Stimulated activated CD4-positive, alpha-beta T cell treated with anti-CD3 and anti-CD28 coated beads, TNF-alpha, amount 100 ng/mL, for 4 hours (primary cell): ENCODE data around the gene CREBBP.

Experiments used
- DNase-seq, 3 experiments: peaks; one replicate each; pipeline ENCODE4 v3.0.0-alpha.2; 2020; ENCODE audit warnings: low read depth in 3 of 3

Gene CREBBP

DNA sequence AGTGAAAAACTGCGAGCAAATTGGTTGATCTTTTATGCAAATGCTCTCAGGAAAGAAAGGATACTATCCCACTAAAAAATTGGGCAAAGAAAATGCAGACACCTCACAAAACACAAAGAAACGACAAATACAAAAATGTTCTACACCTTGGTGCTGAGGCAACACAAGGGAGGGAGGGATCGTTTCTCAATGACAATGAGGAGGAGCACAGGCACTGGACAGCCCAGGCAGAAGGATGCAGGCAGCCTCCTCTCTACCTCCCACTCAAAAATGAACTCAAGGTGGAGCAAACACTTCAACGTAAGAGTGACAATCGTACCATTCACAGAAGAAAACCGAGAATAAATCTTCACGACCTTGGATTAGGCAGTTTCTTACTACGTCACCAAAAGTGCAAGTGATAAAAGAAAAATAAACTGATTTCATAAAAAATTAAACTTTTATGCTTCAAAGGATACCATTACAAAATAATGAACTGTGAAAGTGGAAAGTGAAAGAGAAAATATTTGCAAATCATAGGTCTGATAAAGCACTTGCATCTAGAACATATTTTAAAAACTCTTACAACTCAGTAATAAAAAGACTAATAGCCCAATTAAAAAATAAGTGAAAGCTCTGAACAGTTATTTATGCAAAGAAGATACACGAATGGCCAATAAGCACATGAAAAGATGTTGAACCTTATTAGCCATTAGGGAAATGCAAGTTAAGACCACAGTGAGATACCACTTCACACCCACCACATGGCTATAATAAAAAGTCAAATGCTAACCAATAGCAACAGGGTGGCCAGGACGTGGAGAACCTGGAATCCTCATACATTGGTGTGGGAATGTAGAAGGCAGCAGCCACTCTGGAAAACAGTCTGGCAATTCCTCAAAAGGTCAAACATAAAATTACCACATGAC is 82.4 kb downstream of the CREBBP start:
- no peak for DNase-seq

DNA sequence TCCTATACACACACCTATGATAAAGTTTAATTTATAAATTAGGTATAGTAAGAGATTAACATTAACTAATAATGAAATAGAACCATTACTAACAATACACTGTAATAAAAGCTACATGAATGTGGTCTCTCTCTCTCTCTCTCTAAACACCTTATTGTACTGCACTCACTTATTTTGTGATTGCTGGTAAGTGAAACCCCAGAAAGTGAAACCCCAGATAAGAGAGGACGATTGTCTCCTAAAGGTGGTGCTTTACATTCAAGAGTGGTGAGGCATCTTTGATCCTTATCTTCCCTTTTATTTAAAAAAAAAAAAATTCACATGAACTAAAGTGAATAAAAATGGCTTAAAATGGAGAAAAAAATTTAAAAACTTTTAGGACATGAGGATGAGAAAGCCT is 83.0 kb downstream of the CREBBP start:
- no peak for DNase-seq

DNA sequence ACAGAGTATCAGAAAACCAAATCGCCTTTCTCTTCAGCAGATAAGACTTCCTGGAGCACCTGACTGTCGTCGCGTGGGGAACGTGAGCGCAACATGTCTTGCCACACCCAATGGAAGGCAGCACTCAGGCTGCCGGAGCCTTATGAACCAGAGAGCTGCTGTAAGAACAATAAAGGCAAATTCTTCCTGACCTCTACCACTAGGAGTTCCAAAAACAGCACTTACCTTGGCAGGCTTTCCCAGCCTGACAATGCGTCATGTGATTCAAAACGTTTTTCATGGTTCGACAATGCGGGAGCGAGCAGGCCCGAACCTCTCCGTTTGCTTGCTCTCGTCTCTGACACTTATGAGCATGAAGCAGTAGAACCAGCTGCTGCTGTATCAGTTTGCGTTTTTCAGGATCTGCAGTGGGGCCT is 87.3 kb downstream of the CREBBP start:
- no peak for DNase-seq

- no peak for DNase-seq
Observed at GRCh38 chr16:3792472-3793012, 88.0 kb downstream of the CREBBP start.

DNA sequence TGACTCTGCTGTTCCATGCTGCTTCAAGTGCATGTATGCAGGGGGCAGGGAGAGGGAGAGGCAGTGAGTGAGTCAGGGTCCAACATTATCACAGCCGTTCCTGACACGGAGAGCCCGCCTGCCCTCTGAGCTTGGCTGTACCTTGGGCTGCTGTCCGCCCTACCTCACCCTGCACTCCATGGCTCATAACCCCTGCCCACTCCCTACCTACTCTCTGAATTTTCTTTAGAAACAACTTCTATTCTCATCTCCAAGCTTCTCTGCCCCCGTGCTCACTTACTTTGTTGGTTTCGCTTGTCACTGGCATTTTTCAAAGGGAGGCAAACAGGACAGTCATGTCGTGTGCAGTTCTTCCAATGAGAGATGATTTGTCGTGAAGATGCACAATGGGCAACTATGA is 88.8 kb downstream of the CREBBP start:
- no peak for DNase-seq

GRCh38 chr16:3789375-3790099 is 91.0 kb downstream of the CREBBP start:
- no peak for DNase-seq

- no peak for DNase-seq
Observed at GRCh38 chr16:3788711-3789374, 91.7 kb downstream of the CREBBP start.

- no peak for DNase-seq
Observed at GRCh38 chr16:3787924-3788661, 92.4 kb downstream of the CREBBP start.

- DNase-seq = no peak
Observed at GRCh38 chr16:3785413-3785812, 95.1 kb downstream of the CREBBP start.

GRCh38 chr16:3783516-3783915 is 97.0 kb downstream of the CREBBP start:
- no peak for DNase-seq

DNA sequence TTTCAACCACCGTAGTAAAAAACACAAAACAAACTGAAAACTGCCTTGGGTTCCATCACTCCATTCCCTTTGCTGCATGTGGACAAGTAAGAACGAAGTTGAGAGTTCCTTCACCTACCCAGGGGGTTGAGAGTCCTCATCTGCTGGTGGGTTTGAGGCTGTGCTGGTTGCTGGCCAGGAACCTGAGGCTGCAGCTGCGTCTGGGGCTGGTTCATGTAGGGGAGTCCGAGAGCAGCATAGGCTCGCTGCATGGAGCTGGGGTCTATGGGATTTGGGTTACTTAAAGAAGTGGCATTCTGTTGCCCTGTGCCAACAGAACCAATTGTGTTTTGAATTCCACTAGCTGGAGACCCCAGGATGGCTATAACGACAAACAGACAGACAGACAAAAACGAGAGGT is 97.9 kb downstream of the CREBBP start:
- DNase-seq = no peak

DNA sequence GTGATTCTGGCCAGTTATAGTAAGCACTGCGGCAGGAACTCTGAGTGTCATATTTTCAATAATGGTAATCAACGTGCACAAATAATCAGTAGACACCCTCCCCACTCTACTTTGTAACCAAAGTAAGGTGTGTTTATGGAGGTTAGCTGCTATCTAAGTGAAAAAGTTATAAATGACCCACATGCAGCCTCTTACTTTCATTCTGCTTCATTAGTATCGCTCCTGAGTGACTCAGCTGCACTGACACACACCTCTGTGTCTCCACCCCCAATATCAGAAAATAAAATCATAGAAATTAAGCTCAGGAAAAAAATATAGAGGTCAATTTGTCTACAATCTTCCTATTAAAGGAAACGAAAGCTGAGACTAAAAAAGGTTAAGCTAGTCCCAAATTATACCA is 99.1 kb downstream of the CREBBP start:
- no peak for DNase-seq

- DNase-seq = no peak
Observed at GRCh38 chr16:3780570-3780969, 99.9 kb downstream of the CREBBP start.

DNA sequence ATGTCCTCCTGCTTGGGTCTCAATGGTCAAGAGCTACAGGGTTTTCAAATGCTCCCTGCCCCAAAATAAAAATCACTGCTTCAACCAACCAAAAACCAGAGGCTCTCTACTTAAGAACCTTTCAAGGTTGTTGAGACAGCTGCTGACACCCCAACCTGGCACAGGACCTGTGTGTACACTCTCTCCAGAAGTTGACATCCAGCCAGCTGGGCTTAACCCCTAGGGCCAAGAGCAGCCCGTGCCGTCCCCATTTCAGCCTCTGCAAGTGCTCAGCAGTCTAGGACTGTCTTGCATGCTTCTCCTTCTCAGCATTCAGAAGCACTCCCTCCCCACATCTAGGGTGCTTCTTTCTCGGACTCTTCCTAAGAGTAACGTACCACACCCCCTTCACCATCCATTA is 104.2 kb downstream of the CREBBP start:
- DNase-seq = no peak

GRCh38 chr16:3774819-3775218 is 105.7 kb downstream of the CREBBP start:
- no peak for DNase-seq

DNA sequence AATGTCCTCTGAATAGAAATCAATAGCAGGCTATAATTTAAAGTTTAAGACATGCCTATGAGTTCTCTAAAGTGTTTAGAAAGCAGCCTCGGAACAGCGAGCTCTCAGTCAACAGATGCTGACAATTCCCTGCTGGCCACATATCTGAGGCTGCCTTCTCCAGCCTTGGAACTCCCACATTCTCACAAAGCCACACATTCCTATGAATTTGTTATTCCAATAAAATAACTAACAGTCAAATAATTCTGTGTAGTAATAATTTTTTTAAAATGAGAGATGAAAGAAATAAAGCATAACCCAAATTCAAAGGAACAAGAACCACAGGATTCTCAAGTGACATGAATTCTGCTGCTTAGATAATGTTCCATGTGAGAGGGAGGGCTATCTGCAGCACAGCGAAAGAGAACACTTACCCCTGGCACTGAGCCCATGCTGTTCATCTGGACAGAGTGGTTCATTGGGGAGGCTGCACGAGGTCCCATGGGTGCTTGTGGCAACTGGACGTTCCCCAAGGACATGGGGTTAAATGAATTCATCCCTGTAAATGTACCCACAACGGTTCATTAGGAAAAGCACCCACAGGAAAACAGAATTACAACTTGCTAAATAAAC is 106.3 kb downstream of the CREBBP start:
- DNase-seq = no peak

DNA sequence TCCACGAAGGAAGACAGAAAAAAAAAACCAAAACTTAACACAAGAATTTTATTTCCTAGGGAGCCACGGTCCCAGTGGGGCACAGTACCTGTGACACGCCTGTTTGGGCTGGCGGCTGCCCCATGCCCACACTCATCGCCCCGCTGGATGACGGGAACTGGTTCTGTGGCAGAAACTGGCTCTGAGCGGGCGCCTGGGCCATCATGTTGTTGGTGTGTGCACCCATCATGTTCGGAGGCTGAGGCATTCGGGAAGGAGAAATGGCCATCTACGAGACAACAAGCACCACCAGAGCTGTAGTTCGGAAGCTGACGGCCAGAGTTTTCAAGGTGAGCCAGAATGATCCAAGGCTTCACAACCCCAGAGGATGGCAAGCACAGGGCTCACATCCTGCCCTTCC is 106.8 kb downstream of the CREBBP start:
- DNase-seq = no peak

- DNase-seq = no peak
Observed at GRCh38 chr16:3771513-3771912, 109.0 kb downstream of the CREBBP start.

DNA sequence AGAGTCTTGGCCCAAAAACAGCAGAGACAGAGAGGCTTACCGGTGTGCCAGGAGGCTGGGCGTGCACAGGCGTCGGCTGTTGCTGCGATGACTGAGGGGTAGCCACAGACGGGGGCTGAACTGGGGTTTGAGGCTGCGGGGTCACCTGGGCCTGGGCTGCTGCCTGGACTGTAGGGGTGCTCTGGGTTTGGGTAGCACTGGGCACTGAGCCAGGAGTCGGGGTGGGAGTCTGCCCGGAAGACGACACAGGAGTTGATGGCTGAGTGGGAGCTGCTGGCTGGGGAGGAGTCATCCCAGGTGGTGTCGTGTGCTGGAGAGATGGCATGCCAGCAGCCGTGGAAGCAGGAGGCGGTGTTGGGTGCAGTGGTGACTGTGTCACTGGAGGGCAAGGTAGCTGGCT is 110.0 kb downstream of the CREBBP start:
- DNase-seq = no peak

DNA sequence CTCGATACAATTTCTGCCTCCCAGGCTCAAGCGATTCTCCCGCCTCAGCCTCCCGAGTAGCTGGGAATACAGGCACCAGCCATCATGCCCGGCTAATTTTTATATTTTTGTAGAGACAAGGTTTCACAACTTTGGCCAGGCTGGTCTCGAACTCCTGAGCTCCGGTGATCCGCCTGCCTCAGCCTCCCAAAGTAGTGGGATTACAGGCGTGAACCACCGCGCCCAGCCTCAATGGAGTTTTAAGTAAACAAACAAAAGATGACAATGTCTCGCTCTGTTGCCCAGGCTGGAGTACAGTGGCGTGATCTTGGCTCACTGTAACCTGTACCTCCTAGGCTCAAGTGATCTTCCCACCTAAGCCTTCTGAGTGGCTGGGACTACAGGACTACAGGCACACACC is 110.6 kb downstream of the CREBBP start:
- no peak for DNase-seq

- no peak for DNase-seq
Observed at GRCh38 chr16:3769013-3769412, 111.5 kb downstream of the CREBBP start.
